Suprapubic skin (tissue), 4 donors: ENCODE results near the gene FKBP5.

Experiments used
- EP300 ChIP-seq: sonication (generic); formaldehyde crosslinking; IDR thresholded peaks from one replicate; pipeline ENCODE4 v1.6.1; 2017; ENCODE audit warnings: antibody characterized with exemption
- POLR2AphosphoS5 ChIP-seq, 3 donors: sonication (generic); formaldehyde crosslinking; IDR thresholded peaks; one replicate each; pipeline ENCODE4 v1.6.1; 2017; ENCODE audit warnings: antibody characterized with exemption in 3 of 3
- TF ChIP-seq, protein P1 (sequence below), 2 donors: fragments of 200-600 bp in 1 of 2; fragments of 450-650 bp in 1 of 2; sonication (generic) in 1 of 2; IDR thresholded peaks; one replicate each; pipeline ENCODE4 v1.5.1; 2016 to 2019; ENCODE audit warnings: antibody characterized with exemption in 2 of 2, mild to moderate bottlenecking in 1 of 2, moderate library complexity in 1 of 2

DNA sequence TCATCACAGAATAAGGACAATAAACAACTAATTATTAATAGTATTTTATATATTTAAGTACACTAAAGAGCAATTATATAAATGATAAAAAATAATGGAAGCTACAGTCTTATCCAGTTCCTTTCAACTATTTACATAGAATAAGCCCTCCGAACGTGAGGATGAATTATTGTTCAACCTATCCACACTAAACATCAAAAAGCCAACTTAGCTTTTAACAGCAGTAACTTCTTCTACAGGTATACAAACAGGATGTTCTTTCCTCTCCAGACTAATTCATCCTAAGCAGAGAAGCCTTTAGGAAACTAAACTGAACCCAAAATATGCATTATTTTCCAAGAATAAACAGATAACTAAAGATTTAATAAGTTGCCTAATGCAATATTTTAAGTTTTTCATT, 2.3 kb downstream of the FKBP5 start:
- TF ChIP-seq, protein P1, sequence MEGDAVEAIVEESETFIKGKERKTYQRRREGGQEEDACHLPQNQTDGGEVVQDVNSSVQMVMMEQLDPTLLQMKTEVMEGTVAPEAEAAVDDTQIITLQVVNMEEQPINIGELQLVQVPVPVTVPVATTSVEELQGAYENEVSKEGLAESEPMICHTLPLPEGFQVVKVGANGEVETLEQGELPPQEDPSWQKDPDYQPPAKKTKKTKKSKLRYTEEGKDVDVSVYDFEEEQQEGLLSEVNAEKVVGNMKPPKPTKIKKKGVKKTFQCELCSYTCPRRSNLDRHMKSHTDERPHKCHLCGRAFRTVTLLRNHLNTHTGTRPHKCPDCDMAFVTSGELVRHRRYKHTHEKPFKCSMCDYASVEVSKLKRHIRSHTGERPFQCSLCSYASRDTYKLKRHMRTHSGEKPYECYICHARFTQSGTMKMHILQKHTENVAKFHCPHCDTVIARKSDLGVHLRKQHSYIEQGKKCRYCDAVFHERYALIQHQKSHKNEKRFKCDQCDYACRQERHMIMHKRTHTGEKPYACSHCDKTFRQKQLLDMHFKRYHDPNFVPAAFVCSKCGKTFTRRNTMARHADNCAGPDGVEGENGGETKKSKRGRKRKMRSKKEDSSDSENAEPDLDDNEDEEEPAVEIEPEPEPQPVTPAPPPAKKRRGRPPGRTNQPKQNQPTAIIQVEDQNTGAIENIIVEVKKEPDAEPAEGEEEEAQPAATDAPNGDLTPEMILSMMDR (IDR thresholded peaks at IDR 0.05) = no peak
- TF ChIP-seq POLR2AphosphoS5 (IDR thresholded peaks at IDR 0.05) (no peak), EP300 (no peak)
